Osteoblast (primary cell): Measurements from ENCODE around the gene CD28. TPM values are rescaled to one million over a fixed set of nuclear protein-coding genes. Genes with fewer than 3 reads are reported as not detected.

Experiments
- DNase-seq: peaks from one replicate; pipeline ENCODE4 v3.0.0; 2011; ENCODE audit warnings: low spot score, mixed read lengths; ENCODE audit not compliant: insufficient read length; ENCODE audit errors: missing footprints
- H2AFZ ChIP-seq: 2 replicates; pipeline ENCODE4 v1.6.0; 2011; ENCODE audit warnings: mild to moderate bottlenecking, low read length
- H3K27ac ChIP-seq: 2 replicates; pipeline ENCODE4 v1.5.1; 2011; ENCODE audit warnings: mild to moderate bottlenecking, low read depth, low read length, moderate library complexity
- H3K27me3 ChIP-seq: 2 replicates; pipeline ENCODE4 v1.6.0; 2012; ENCODE audit warnings: mild to moderate bottlenecking, control low read depth, inconsistent platforms, low read length, moderate library complexity; ENCODE audit not compliant: insufficient read depth
- H3K36me3 ChIP-seq: 2 replicates; pipeline ENCODE4 v1.5.1; 2011; ENCODE audit warnings: mild to moderate bottlenecking, low read length, control low read depth, moderate library complexity; ENCODE audit not compliant: insufficient read depth
- H3K4me1 ChIP-seq: 2 replicates; pipeline ENCODE4 v1.5.1; 2011; ENCODE audit warnings: mild to moderate bottlenecking, low read length, control low read depth, moderate library complexity; ENCODE audit not compliant: insufficient read depth
- H3K4me2 ChIP-seq: 2 replicates; pipeline ENCODE4 v1.6.0; 2011; ENCODE audit warnings: mild to moderate bottlenecking, low read length; ENCODE audit not compliant: insufficient read depth
- H3K4me3 ChIP-seq: fragments of 200-600 bp; sonication (generic); 3 replicates; pipeline ENCODE4 v1.5.1; 2012; ENCODE audit warnings: mild to moderate bottlenecking, low read length, inconsistent platforms; ENCODE audit not compliant: insufficient read depth
- H3K79me2 ChIP-seq: 2 replicates; pipeline ENCODE4 v1.6.0; 2012; ENCODE audit warnings: mild to moderate bottlenecking, low read length, control low read depth, inconsistent platforms; ENCODE audit not compliant: insufficient read depth
- H3K9me3 ChIP-seq: 2 replicates; pipeline ENCODE4 v1.5.1; 2011; ENCODE audit warnings: low read depth, low read length, control low read depth
- H4K20me1 ChIP-seq: 2 replicates; pipeline ENCODE4 v1.6.0; 2012; ENCODE audit warnings: mild to moderate bottlenecking, low read length, control low read depth; ENCODE audit not compliant: insufficient read depth
- total RNA-seq: library from RNA; depleted of rRNA; stranded (reverse); fragments of >200 nt; gene quantifications from 2 replicates; pipeline ENCODE4 v1.2.3, GENCODE V29; 2012
- TF ChIP-seq, protein P1 (sequence below): IDR thresholded peaks from 2 replicates; pipeline ENCODE4 v1.5.1; 2011; ENCODE audit warnings: mild to moderate bottlenecking, low read depth, low read length, moderate library complexity; ENCODE audit errors: extremely low read depth

The CD28 gene
- total RNA-seq, 1 donor, result not detected

DNA sequence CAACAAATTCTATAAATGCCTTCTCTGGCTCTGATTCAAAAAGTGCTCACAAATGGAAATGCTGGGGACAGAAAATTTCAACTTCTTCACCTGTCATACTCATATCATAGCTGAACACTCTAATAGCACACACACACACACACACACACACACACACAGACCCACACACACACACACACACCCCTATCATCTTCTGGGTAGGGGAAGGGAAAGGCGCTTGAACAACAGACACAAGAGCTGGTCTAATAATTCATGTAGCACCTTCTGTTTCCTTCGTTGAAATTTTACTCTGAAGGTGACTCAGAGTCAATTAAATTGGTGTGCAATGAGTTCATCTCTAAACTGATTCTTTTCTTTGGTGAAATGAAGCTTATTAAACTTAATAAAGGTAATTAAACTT, 32.9 kb downstream of the CD28 start:
- H3K4me2 ChIP-seq, result no peak overlapping the region
- DNase-seq, result no peak
- H3K4me3 ChIP-seq, result no peak overlapping the region
- H4K20me1 ChIP-seq, result no peaks in the 10 kb centered on the region
- no peaks in the 10 kb centered on the region for H3K36me3 ChIP-seq
- peaks cover 36% of the 10 kb centered on the region for H3K4me1 ChIP-seq
- TF ChIP-seq, protein P1, sequence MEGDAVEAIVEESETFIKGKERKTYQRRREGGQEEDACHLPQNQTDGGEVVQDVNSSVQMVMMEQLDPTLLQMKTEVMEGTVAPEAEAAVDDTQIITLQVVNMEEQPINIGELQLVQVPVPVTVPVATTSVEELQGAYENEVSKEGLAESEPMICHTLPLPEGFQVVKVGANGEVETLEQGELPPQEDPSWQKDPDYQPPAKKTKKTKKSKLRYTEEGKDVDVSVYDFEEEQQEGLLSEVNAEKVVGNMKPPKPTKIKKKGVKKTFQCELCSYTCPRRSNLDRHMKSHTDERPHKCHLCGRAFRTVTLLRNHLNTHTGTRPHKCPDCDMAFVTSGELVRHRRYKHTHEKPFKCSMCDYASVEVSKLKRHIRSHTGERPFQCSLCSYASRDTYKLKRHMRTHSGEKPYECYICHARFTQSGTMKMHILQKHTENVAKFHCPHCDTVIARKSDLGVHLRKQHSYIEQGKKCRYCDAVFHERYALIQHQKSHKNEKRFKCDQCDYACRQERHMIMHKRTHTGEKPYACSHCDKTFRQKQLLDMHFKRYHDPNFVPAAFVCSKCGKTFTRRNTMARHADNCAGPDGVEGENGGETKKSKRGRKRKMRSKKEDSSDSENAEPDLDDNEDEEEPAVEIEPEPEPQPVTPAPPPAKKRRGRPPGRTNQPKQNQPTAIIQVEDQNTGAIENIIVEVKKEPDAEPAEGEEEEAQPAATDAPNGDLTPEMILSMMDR, result no peak
- H3K9me3 ChIP-seq, result no peaks in the 10 kb centered on the region
- no peak overlapping the region for H3K27ac ChIP-seq
- no peaks in the 10 kb centered on the region for H3K27me3 ChIP-seq
- no peaks in the 10 kb centered on the region for H3K79me2 ChIP-seq
- H2AFZ ChIP-seq, result no peak overlapping the region

DNA sequence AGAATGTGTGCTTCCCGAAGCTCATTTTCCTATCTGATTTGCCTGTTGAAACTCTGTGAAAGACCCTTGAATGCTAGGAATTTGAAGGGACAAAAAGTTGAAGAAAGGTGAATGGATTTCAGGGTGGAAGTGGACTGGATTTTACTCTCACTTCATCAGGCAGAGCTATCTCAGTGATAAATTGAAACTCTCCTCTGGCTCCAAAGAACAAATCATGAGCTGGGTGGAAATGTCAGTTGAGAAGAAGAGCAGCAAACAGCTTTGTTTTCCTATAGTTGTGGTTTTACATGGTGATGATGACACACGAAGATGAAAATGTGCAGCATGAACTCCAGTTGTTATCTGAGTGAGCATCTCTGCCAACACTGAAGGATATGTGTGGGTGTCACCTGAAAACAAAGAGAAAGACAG, 34.4 kb downstream of the CD28 start:
- Histone ChIP-seq H3K9me3 (no peaks in the 10 kb centered on the region), H2AFZ (peak overlapping the region; percentile 60), H4K20me1 (no peaks in the 10 kb centered on the region), H3K27me3 (no peaks in the 10 kb centered on the region), H3K4me3 (no peak overlapping the region), H3K36me3 (no peaks in the 10 kb centered on the region), H3K27ac (peak overlapping the region; percentile 82), H3K4me2 (peak overlapping the region; percentile 62), H3K79me2 (no peaks in the 10 kb centered on the region), H3K4me1 (peaks cover 40% of the 10 kb centered on the region)
- DNase-seq, result no peak
- TF ChIP-seq, protein P1, result no peak

DNA sequence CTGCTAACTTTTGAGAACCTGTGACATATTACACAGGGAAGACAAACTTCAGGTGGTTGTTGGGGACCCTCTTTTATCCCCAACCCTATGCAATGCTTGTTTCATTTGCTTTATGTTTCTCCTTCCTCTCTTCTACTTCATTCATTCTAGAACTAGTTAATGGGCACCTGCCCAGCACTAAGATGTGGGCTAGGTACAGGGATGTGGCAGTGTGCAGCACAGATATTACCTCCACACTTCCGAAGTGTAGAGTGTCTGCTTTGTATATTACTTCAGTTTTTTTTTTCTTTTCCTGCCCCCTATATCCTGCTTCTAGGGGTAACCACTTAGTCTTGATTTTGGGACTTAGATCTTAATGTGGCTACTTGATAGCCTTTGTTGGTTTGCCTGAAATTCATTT, 35.1 kb downstream of the CD28 start:
- H3K27ac ChIP-seq, result peak overlapping the region; percentile 82
- DNase-seq, result no peak
- H3K27me3 ChIP-seq, result no peaks in the 10 kb centered on the region
- H3K79me2 ChIP-seq, result no peaks in the 10 kb centered on the region
- TF ChIP-seq, protein P1, result no peak
- no peak overlapping the region for H2AFZ ChIP-seq
- H3K4me1 ChIP-seq, result peaks cover 40% of the 10 kb centered on the region
- no peaks in the 10 kb centered on the region for H3K9me3 ChIP-seq
- no peak overlapping the region for H3K4me3 ChIP-seq
- peak overlapping the region; percentile 62 for H3K4me2 ChIP-seq
- no peaks in the 10 kb centered on the region for H3K36me3 ChIP-seq
- no peaks in the 10 kb centered on the region for H4K20me1 ChIP-seq

DNA sequence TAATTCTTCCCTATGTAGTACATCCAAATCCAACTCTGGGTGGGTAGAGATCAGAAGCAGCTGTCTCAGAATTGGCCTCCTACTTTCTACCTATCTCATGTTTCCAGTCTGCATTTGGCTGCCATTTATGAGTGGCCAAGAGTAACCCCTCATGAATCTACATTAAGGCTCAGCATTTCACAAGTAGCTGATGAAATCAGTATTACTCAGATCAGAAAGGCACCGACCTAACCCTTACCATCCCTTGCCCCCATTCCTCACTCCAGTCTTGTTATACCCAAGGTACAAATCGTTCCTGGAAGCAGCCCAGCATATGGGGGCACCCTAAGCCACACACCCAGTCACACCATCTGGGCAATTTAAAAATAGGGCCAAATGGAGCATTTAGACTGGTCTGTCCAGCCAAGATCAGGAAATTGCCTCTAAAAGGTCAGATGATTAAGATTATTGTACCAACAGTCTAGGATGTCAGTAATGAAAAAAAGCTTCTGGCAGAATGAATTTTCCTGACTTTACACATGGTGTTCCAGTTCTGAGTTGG, 37.1 kb downstream of the CD28 start:
- H3K4me3 ChIP-seq, result peak overlapping the region; percentile 24
- no peaks in the 10 kb centered on the region for H3K27me3 ChIP-seq
- peaks cover 34% of the 10 kb centered on the region for H3K4me1 ChIP-seq
- no peaks in the 10 kb centered on the region for H4K20me1 ChIP-seq
- peak overlapping the region; percentile 79 for H3K27ac ChIP-seq
- H3K9me3 ChIP-seq, result no peaks in the 10 kb centered on the region
- peak overlapping the region; percentile 36 for H2AFZ ChIP-seq
- TF ChIP-seq, protein P1, result no peak
- H3K4me2 ChIP-seq, result peak overlapping the region; percentile 54
- no peaks in the 10 kb centered on the region for H3K79me2 ChIP-seq
- peak; percentile 65 for DNase-seq
- no peaks in the 10 kb centered on the region for H3K36me3 ChIP-seq
